Cardiac septum (tissue), 1 donor: Measurements from ENCODE around the gene ARHGEF28. TPM values are rescaled to one million over a fixed set of nuclear protein-coding genes. Genes with fewer than 3 reads are reported as not detected.

ENCODE experiments used
- DNase-seq: peaks from one replicate; pipeline ENCODE4 v3.0.0-alpha.2; 2020; ENCODE audit warnings: low spot score
- intact Hi-C: fragments of 100-400 bp; cut with DNase I; formaldehyde crosslinking; loops from one replicate; pipeline ENCODE4 v1.14.0; 2022
- total RNA-seq: library from RNA; stranded (reverse); fragmentation: NEBNext Ultra II Directional; extraction: Animal tissue kit (Norgen Biotek cat#: 25700); gene quantifications from one replicate; pipeline ENCODE4 v1.2.1, GENCODE V29; 2021
- donor health status: DM: no; HTN: no; CAD: no.

Gene ARHGEF28
- total RNA-seq, 1 donor from 2014 or later = 1.8 TPM

GRCh38 chr5:73619606-73620333, 6.2 kb upstream of the ARHGEF28 start:
- intact Hi-C loops = no loop called here
- DNase-seq = no peak

GRCh38 chr5:73620334-73620687, 5.7 kb upstream of the ARHGEF28 start:
- intact Hi-C loops = no loop called here
- no peak for DNase-seq

- intact Hi-C loops = no loop called here
- no peak for DNase-seq
These were observed 2.9 kb upstream of the ARHGEF28 start for GRCh38 chr5:73623060-73623459.

GRCh38 chr5:73623901-73624404, 2.0 kb upstream of the ARHGEF28 start:
- no peak for DNase-seq
- intact Hi-C loops = no loop called here

- no peak for DNase-seq
- intact Hi-C loops = no loop called here
These were observed 1.1 kb upstream of the ARHGEF28 start for GRCh38 chr5:73624888-73625287.

- intact Hi-C loops = no loop called here
- no peak for DNase-seq
These were observed 538 bp upstream of the ARHGEF28 start for GRCh38 chr5:73625372-73625943.

GRCh38 chr5:73626814-73627313, 868 bp downstream of the ARHGEF28 start:
- DNase-seq = no peak
- intact Hi-C loops = no loop called here

GRCh38 chr5:73629456-73629855, 3.5 kb downstream of the ARHGEF28 start:
- no peak for DNase-seq
- intact Hi-C loops = no loop called here

GRCh38 chr5:73630765-73631164, 4.8 kb downstream of the ARHGEF28 start:
- no peak for DNase-seq
- intact Hi-C loops = no loop called here

- no peak for DNase-seq
- intact Hi-C loops = no loop called here
These were observed 5.5 kb downstream of the ARHGEF28 start for GRCh38 chr5:73631500-73631899.

- DNase-seq = no peak
- intact Hi-C loops = no loop called here
These were observed 7.1 kb downstream of the ARHGEF28 start for GRCh38 chr5:73633060-73633459.

GRCh38 chr5:73636408-73636807, 10.4 kb downstream of the ARHGEF28 start:
- intact Hi-C loops = no loop called here
- DNase-seq = no peak

GRCh38 chr5:73637565-73637964, 11.6 kb downstream of the ARHGEF28 start:
- DNase-seq = no peak
- intact Hi-C loops = no loop called here

- no peak for DNase-seq
- intact Hi-C loops = no loop called here
These were observed 12.5 kb downstream of the ARHGEF28 start for GRCh38 chr5:73638344-73639095.

- DNase-seq = no peak
These were observed 14.9 kb downstream of the ARHGEF28 start for GRCh38 chr5:73640861-73641320.

GRCh38 chr5:73641811-73642210, 15.8 kb downstream of the ARHGEF28 start:
- intact Hi-C loops = no loop called here
- no peak for DNase-seq

More at GRCh38 chr5:73640861-73641320, 14.9 kb downstream of the ARHGEF28 start:
- intact Hi-C loops = no loop called here

- DNase-seq = no peak
- intact Hi-C loops = no loop called here
These were observed 16.3 kb downstream of the ARHGEF28 start for GRCh38 chr5:73642344-73642743.

GRCh38 chr5:73644385-73644963, 18.5 kb downstream of the ARHGEF28 start:
- DNase-seq = no peak
- intact Hi-C loops = no loop called here

GRCh38 chr5:73647721-73648120, 21.7 kb downstream of the ARHGEF28 start:
- intact Hi-C loops = no loop called here
- no peak for DNase-seq

GRCh38 chr5:73648515-73648914, 22.5 kb downstream of the ARHGEF28 start:
- intact Hi-C loops = no loop called here
- no peak for DNase-seq
